Sigmoid colon (tissue), 4 donors: ENCODE results near the gene MEF2A.

Experiments
- EP300 ChIP-seq, 4 donors: sonication (generic); formaldehyde crosslinking; IDR thresholded peaks; one replicate each; pipeline ENCODE4 v1.6.1; 2017; ENCODE audit warnings: antibody characterized with exemption in 4 of 4
- POLR2A ChIP-seq, 2 donors: fragments of 450-650 bp; IDR thresholded peaks; one replicate each; pipeline ENCODE4 v1.6.1; 2016; ENCODE audit warnings: antibody characterized with exemption in 2 of 2, mild to moderate bottlenecking in 2 of 2, moderate library complexity in 2 of 2
- POLR2AphosphoS5 ChIP-seq, 4 donors: sonication (generic); formaldehyde crosslinking; IDR thresholded peaks; one replicate each; pipeline ENCODE4 v1.6.1; 2017; ENCODE audit warnings: antibody characterized with exemption in 4 of 4
- TF ChIP-seq, protein P1 (sequence below), 4 experiments: fragments of 450-650 bp in 3 of 4; fragments of 200-600 bp in 1 of 4; IDR thresholded peaks; one replicate each; pipeline ENCODE4 v1.5.1; 2016 to 2019; ENCODE audit warnings: antibody characterized with exemption in 4 of 4, mild to moderate bottlenecking in 3 of 4, moderate library complexity in 2 of 4

DNA sequence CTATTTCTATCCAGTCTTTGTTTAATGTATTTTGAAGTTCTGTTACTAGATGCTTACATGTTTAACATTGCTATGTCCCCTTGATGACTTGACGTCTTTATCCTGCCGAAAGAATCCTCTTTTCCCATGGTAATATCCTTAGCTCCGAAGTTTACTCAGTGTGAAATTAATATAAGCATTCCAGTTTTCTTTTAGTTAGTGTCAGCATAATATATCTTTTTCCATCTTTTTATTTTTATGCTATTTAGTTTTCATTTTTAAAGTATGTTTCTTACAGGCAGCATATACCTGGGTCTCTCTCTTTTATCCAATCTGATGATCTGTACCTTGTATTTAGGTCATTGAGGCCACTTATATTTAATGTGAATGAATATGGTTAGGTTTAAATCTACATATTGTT lies 39.1 kb upstream of the MEF2A start:
- TF ChIP-seq, protein P1, sequence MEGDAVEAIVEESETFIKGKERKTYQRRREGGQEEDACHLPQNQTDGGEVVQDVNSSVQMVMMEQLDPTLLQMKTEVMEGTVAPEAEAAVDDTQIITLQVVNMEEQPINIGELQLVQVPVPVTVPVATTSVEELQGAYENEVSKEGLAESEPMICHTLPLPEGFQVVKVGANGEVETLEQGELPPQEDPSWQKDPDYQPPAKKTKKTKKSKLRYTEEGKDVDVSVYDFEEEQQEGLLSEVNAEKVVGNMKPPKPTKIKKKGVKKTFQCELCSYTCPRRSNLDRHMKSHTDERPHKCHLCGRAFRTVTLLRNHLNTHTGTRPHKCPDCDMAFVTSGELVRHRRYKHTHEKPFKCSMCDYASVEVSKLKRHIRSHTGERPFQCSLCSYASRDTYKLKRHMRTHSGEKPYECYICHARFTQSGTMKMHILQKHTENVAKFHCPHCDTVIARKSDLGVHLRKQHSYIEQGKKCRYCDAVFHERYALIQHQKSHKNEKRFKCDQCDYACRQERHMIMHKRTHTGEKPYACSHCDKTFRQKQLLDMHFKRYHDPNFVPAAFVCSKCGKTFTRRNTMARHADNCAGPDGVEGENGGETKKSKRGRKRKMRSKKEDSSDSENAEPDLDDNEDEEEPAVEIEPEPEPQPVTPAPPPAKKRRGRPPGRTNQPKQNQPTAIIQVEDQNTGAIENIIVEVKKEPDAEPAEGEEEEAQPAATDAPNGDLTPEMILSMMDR (IDR thresholded peaks at IDR 0.05), result no peak
- TF ChIP-seq POLR2AphosphoS5 (IDR thresholded peaks at IDR 0.05) (no peak), POLR2A (IDR thresholded peaks at IDR 0.05) (no peak), EP300 (IDR thresholded peaks at IDR 0.05) (no peak)
